Muscle layer of duodenum (tissue), 2 donors: Measurements from ENCODE around the gene SNTG2.

ENCODE experiments used
- H3K27ac ChIP-seq: one replicate; pipeline ENCODE4 v1.7.0; 2013; ENCODE audit warnings: mild to moderate bottlenecking, low read length
- H3K27me3 ChIP-seq: one replicate; pipeline ENCODE4 v1.7.0; 2013; ENCODE audit warnings: low read depth, mild to moderate bottlenecking, control low read depth, low read length
- H3K36me3 ChIP-seq, 2 donors: one replicate each; pipeline ENCODE4 v1.7.0; 2013; ENCODE audit warnings: low read length in 2 of 2, control low read depth in 1 of 2, mild to moderate bottlenecking in 1 of 2; ENCODE audit not compliant: insufficient read depth in 2 of 2, control insufficient read depth in 1 of 2
- H3K4me1 ChIP-seq, 2 donors: one replicate each; pipeline ENCODE4 v1.7.0; 2013; ENCODE audit warnings: low read length in 2 of 2, mild to moderate bottlenecking in 2 of 2, control low read depth in 1 of 2, moderate library complexity in 1 of 2; ENCODE audit not compliant: insufficient read depth in 2 of 2, control insufficient read depth in 1 of 2
- H3K4me3 ChIP-seq, 2 donors: one replicate each; pipeline ENCODE4 v1.7.0; 2013; ENCODE audit warnings: low read length in 2 of 2, low read depth in 1 of 2, mild to moderate bottlenecking in 1 of 2
- H3K9me3 ChIP-seq, 2 donors: one replicate each; pipeline ENCODE4 v1.7.0; 2013; ENCODE audit warnings: low read length in 2 of 2, control low read depth in 1 of 2, mild to moderate bottlenecking in 1 of 2; ENCODE audit not compliant: control insufficient read depth in 1 of 2
- donor health status: healthy.

Gene SNTG2

GRCh38 chr2:1055014-1055595 is 104.5 kb downstream of the SNTG2 start:
- no peaks in the 10 kb centered on the region for H3K27me3 ChIP-seq

GRCh38 chr2:1060372-1060771 is 109.7 kb downstream of the SNTG2 start:
- no peaks in the 10 kb centered on the region for H3K9me3 ChIP-seq
- H3K27ac ChIP-seq, result no peak overlapping the region
- no peak overlapping the region for H3K4me3 ChIP-seq
- H3K27me3 ChIP-seq, result no peaks in the 10 kb centered on the region
- H3K4me1 ChIP-seq, result no peaks in the 10 kb centered on the region
- H3K36me3 ChIP-seq, result no peaks in the 10 kb centered on the region

More at GRCh38 chr2:1055014-1055595, 104.5 kb downstream of the SNTG2 start:
- no peaks in the 10 kb centered on the region for H3K9me3 ChIP-seq
- no peaks in the 10 kb centered on the region for H3K4me1 ChIP-seq
- no peak overlapping the region for H3K27ac ChIP-seq
- H3K36me3 ChIP-seq, result no peaks in the 10 kb centered on the region
- H3K4me3 ChIP-seq, result no peak overlapping the region

- Histone ChIP-seq H3K9me3 (no peaks in the 10 kb centered on the region), H3K27ac (no peak overlapping the region), H3K4me3 (no peak overlapping the region), H3K36me3 (no peaks in the 10 kb centered on the region), H3K27me3 (no peaks in the 10 kb centered on the region), H3K4me1 (no peaks in the 10 kb centered on the region)
These were observed 110.3 kb downstream of the SNTG2 start for GRCh38 chr2:1060987-1061386.

- Histone ChIP-seq H3K36me3 (no peaks in the 10 kb centered on the region), H3K4me1 (no peaks in the 10 kb centered on the region), H3K27me3 (no peaks in the 10 kb centered on the region), H3K9me3 (peaks cover 0 to 12% of the 10 kb centered on the region in 2 donors), H3K4me3 (no peak overlapping the region), H3K27ac (no peak overlapping the region)
These were observed 117.6 kb downstream of the SNTG2 start for GRCh38 chr2:1068241-1068640.

- Histone ChIP-seq H3K4me1 (no peaks in the 10 kb centered on the region), H3K4me3 (no peak overlapping the region), H3K27me3 (no peaks in the 10 kb centered on the region), H3K9me3 (peaks cover 0 to 12% of the 10 kb centered on the region in 2 donors), H3K27ac (no peak overlapping the region), H3K36me3 (no peaks in the 10 kb centered on the region)
These were observed 118.2 kb downstream of the SNTG2 start for GRCh38 chr2:1068822-1069221.

GRCh38 chr2:1069847-1070246 is 119.2 kb downstream of the SNTG2 start:
- Histone ChIP-seq H3K36me3 (no peaks in the 10 kb centered on the region), H3K4me3 (no peak overlapping the region), H3K27me3 (no peaks in the 10 kb centered on the region), H3K4me1 (no peaks in the 10 kb centered on the region), H3K9me3 (peaks cover 0 to 12% of the 10 kb centered on the region in 2 donors), H3K27ac (no peak overlapping the region)

GRCh38 chr2:1070601-1071000 is 120.0 kb downstream of the SNTG2 start:
- Histone ChIP-seq H3K27ac (no peak overlapping the region), H3K27me3 (no peaks in the 10 kb centered on the region), H3K4me1 (no peaks in the 10 kb centered on the region), H3K9me3 (peaks cover 0 to 12% of the 10 kb centered on the region in 2 donors), H3K36me3 (no peaks in the 10 kb centered on the region), H3K4me3 (no peak overlapping the region)

GRCh38 chr2:1071650-1072049 is 121.0 kb downstream of the SNTG2 start:
- H3K9me3 ChIP-seq, result peaks cover 0 to 12% of the 10 kb centered on the region in 2 donors
- H3K27me3 ChIP-seq, result no peaks in the 10 kb centered on the region
- no peak overlapping the region for H3K27ac ChIP-seq
- H3K4me1 ChIP-seq, result no peaks in the 10 kb centered on the region
- H3K36me3 ChIP-seq, result no peaks in the 10 kb centered on the region
- no peak overlapping the region for H3K4me3 ChIP-seq

GRCh38 chr2:1072250-1072649 is 121.6 kb downstream of the SNTG2 start:
- H3K4me1 ChIP-seq, result no peaks in the 10 kb centered on the region
- H3K27me3 ChIP-seq, result no peaks in the 10 kb centered on the region
- no peak overlapping the region for H3K27ac ChIP-seq
- H3K36me3 ChIP-seq, result no peaks in the 10 kb centered on the region
- H3K4me3 ChIP-seq, result no peak overlapping the region
- peaks cover 0 to 12% of the 10 kb centered on the region in 2 donors for H3K9me3 ChIP-seq

- Histone ChIP-seq H3K4me3 (no peak overlapping the region), H3K4me1 (no peaks in the 10 kb centered on the region), H3K9me3 (peaks cover 0 to 2% of the 10 kb centered on the region in 2 donors), H3K27me3 (no peaks in the 10 kb centered on the region), H3K27ac (no peak overlapping the region), H3K36me3 (no peaks in the 10 kb centered on the region)
These were observed 127.3 kb downstream of the SNTG2 start for GRCh38 chr2:1077911-1078310.

GRCh38 chr2:1078326-1078725 is 127.7 kb downstream of the SNTG2 start:
- no peaks in the 10 kb centered on the region for H3K4me1 ChIP-seq
- no peak overlapping the region for H3K4me3 ChIP-seq
- H3K36me3 ChIP-seq, result no peaks in the 10 kb centered on the region
- H3K27me3 ChIP-seq, result no peaks in the 10 kb centered on the region
- H3K9me3 ChIP-seq, result no peaks in the 10 kb centered on the region
- no peak overlapping the region for H3K27ac ChIP-seq
